Right cardiac atrium (tissue), 5 donors: ENCODE data around the gene MAP2K5. TPM values are rescaled to one million over a fixed set of nuclear protein-coding genes. Genes with fewer than 3 reads are reported as not detected.

ENCODE experiments used
- ATAC-seq, 2 donors: fragments of 200-7000 bp; cut with Tn5 transposase; one replicate each; pipeline versions ENCODE4 v1.8.0 to v1.9.1; 2020; ENCODE audit warnings: moderate library complexity in 2 of 2, mild to moderate bottlenecking in 1 of 2
- DNase-seq, 3 donors: peaks; one replicate each; pipeline ENCODE4 v3.0.0-alpha.2; 2020
- H3K27ac ChIP-seq: one replicate; pipeline ENCODE4 v1.5.1; 2013; ENCODE audit warnings: mild to moderate bottlenecking, low read length, control low read depth, moderate library complexity
- H3K27me3 ChIP-seq: one replicate; pipeline ENCODE4 v1.6.1; 2013; ENCODE audit not compliant: control insufficient read depth, insufficient read depth
- H3K4me1 ChIP-seq: one replicate; pipeline ENCODE4 v1.6.1; 2013; ENCODE audit warnings: low read length; ENCODE audit not compliant: control insufficient read depth, insufficient read depth
- H3K4me3 ChIP-seq: one replicate; pipeline ENCODE4 v1.5.1; 2013; ENCODE audit warnings: low read length, control low read depth
- H3K9me3 ChIP-seq: one replicate; pipeline ENCODE4 v1.6.1; 2013; ENCODE audit warnings: low read length; ENCODE audit not compliant: control insufficient read depth
- WGBS: extraction: QIAGEN DNeasy Blood & Tissue Kit; methylation state at CpG from one replicate; pipeline ENCODE4 v1.1.7; 2013; 5-methylcytosine and 5-hydroxymethylcytosine counted together
- intact Hi-C, 4 donors: fragments of 100-400 bp; cut with DNase I; formaldehyde crosslinking; loops; one replicate each; pipeline versions ENCODE4 v1.11.0 to v1.14.0; 2022 to 2023
- long read RNA-seq, 4 donors: library from polyadenylated mRNA; unstranded; transcript quantifications; one replicate each; pipeline ENCODE4 v2.0.0, GENCODE V29; 2020 to 2021
- polyA plus RNA-seq: library from polyadenylated mRNA; stranded (reverse); fragments of 200-250 nt; gene quantifications from one replicate; pipeline ENCODE4 v1.2.3, GENCODE V29; 2013
- total RNA-seq, 4 donors: library from RNA; stranded (reverse); fragmentation: NEBNext Ultra II Directional; extraction: Animal tissue kit (Norgen Biotek cat#: 25700); gene quantifications; one replicate each; pipeline ENCODE4 v1.2.1, GENCODE V29; 2021
- donor health status: healthy with polysubstance abuse.
- donor health status: DM: no; HTN: yes; CAD: no.
- donor health status: DM: no; HTN: no; CAD: no.
- donor health status: DM: no; HTN: yes; CAD: no; lungs with severe emphysema.
- donor health status: DM: yes; HTN: yes; CAD: no.

MAP2K5 gene
- 10 to 100 TPM; 12.5 to 16.6 (median 15.4) TPM for total RNA-seq
- polyA plus RNA-seq = 9.0 TPM
- long read RNA-seq, donor 1, transcript MAP2K5-201 (22 exons, 2,347 nt) = major isoform, 15 of 22 reads
- long read RNA-seq, donor 1, partial matches to known transcripts = 0 of 22 reads
- long read RNA-seq, donor 1, other reads (novel, unspliced or antisense) = 4 of 22 reads
- long read RNA-seq, donor 2, transcript MAP2K5-201 (22 exons, 2,347 nt) = major isoform, 9 of 11 reads
- long read RNA-seq, donor 2, partial matches to known transcripts = 0 of 11 reads
- long read RNA-seq, donor 2, other reads (novel, unspliced or antisense) = 2 of 11 reads
- long read RNA-seq, donor 3, transcript MAP2K5-201 (22 exons, 2,347 nt) = major isoform, 35 of 55 reads
- long read RNA-seq, donor 3, partial matches to known transcripts = 2 of 55 reads
- long read RNA-seq, donor 3, other reads (novel, unspliced or antisense) = 13 of 55 reads
- long read RNA-seq, donor 4, transcript MAP2K5-201 (22 exons, 2,347 nt) = major isoform, 6 of 7 reads
- long read RNA-seq, donor 4, partial matches to known transcripts = 1 of 7 reads
- long read RNA-seq, donor 4, other reads (novel, unspliced or antisense) = 0 of 7 reads

DNA sequence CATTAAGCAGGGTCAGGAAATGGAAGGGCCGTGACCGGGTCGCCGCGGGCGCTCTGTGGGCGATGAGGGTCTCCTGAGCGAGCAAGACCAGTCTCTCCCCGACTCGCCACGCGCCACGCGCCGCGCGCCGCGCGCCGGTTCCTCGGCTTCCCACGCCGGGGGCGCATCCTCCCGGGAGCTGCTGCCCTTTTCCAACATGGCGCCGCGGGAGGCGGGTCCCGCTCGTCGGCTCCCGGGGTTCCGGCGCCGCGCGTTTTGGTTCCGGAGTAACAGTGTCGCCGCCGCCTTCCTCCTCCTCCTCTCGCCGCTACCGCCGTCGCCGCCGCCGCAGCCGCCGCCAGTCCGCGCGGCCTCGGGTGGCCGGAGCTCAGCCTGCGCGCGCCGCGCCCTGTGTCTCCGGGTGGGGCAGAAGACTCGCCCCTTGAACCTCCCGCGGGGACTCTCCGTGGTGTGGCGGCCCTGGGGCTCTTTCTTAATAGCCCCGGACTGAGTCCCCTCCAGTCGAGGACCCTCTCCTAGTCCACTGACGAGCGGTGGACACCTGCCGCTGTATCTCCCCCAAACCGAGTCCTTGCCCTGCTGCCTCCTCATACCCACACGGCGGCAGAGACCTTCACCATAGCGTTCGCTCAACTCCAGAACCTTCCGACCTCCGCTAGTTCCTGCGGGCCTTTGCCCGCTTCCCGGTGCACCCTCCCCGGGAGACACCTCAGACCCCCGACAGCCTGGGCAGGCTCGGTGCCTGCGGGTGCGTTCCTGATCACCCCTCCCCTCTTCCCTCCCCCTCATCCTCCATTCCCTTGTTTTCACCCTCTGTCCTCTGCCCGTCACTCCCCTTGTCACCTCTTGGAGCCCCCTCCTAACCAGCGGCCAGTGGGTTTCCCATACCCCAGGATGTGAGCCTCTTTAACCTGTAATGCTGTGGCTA is at the start of gene MAP2K5:
Gene MAP2K5, plus strand, starts transcription at position 284 of the 928 bp plus-strand sequence. Its CDS starts 633 bp downstream, at position 917.
- H3K4me1 ChIP-seq = peaks cover 5% of the 10 kb centered on the region

GRCh38 chr15:67495585-67495984 is 46.9 kb upstream of the MAP2K5 start:
- Histone ChIP-seq H3K9me3 (no peaks in the 10 kb centered on the region), H3K27me3 (no peaks in the 10 kb centered on the region), H3K27ac (no peak overlapping the region), H3K4me1 (no peaks in the 10 kb centered on the region), H3K4me3 (no peak overlapping the region)
- intact Hi-C loops = no loop called here
- 100% methylated on average over 1 of the region's 1 CpG for WGBS
- no peak for ATAC-seq
- no peak for DNase-seq

More for the DNA sequence above, at the start of gene MAP2K5:
- peak; percentile 89 to 97 (median 95) for DNase-seq
- Histone ChIP-seq H3K27ac (peak within 1 kb of the TSS; percentile 89), H3K9me3 (no peaks in the 10 kb centered on the region), H3K27me3 (no peaks in the 10 kb centered on the region), H3K4me3 (peak within 1 kb of the TSS; percentile 95)
- peak; percentile 95 to 97 for ATAC-seq
- intact Hi-C loops = loop anchor here in 1 of 4 donors (10.0 kb wide), 1 partner anchor 292 kb away; no protein-coding TSS in a partner anchor
- WGBS = under 1% methylated on average over 85 of the region's 91 CpGs

DNA sequence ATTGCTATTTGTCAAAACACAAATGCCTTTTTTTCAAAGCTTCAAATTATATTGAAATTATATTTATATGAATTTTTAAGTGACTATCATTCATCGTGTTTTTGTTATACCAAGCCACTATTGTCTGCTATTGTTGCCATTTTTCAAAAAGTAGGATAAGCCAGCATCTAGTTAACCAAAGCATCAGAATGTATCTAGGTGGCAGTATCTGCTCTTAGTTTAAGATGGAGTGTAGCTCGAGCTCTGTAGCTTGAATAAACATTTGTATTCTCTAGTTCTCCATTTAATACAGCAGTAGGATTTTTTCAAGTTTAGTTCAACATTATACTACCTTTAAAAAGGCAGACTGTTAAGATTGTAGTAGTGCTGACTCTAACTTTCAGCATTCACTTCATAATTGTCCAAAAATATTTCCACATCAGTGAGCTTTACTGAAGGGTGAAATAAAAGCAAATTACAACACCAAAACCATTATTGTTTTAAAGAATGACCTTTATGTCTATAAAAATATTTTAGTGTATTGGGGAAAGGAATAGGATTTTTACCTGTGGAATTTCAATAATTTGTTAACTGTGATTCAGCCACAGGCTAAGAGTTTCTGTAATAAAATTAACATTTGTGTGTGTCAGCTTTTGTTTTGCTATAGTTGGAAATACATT is 41.2 kb upstream of the MAP2K5 start:
- H3K4me1 ChIP-seq = no peaks in the 10 kb centered on the region
- WGBS = 24% methylated on average over 2 of the region's 2 CpGs
- H3K27me3 ChIP-seq = no peaks in the 10 kb centered on the region
- no peak overlapping the region for H3K27ac ChIP-seq
- H3K9me3 ChIP-seq = no peaks in the 10 kb centered on the region
- peak in 1 of 2 donors; percentile 47 for ATAC-seq
- no peak overlapping the region for H3K4me3 ChIP-seq
- intact Hi-C loops = no loop called here
- no peak for DNase-seq

- no peaks in the 10 kb centered on the region for H3K4me1 ChIP-seq
- ATAC-seq = peak in 1 of 2 donors; percentile 64
- H3K9me3 ChIP-seq = no peaks in the 10 kb centered on the region
- no peak overlapping the region for H3K27ac ChIP-seq
- 59% methylated on average over 13 of the region's 13 CpGs for WGBS
- intact Hi-C loops = no loop called here
- H3K4me3 ChIP-seq = peak overlapping the region; percentile 32
- peak in 1 of 3 donors; percentile 34 for DNase-seq
- no peaks in the 10 kb centered on the region for H3K27me3 ChIP-seq
Observed at GRCh38 chr15:67501836-67502461, 40.6 kb upstream of the MAP2K5 start.

- H3K9me3 ChIP-seq = no peaks in the 10 kb centered on the region
- H3K4me3 ChIP-seq = no peak overlapping the region
- DNase-seq (no peak), ATAC-seq (no peak)
- no peaks in the 10 kb centered on the region for H3K27me3 ChIP-seq
- no peak overlapping the region for H3K27ac ChIP-seq
- H3K4me1 ChIP-seq = no peaks in the 10 kb centered on the region
- WGBS = 90% methylated on average over 6 of the region's 6 CpGs
- intact Hi-C loops = no loop called here
Observed at GRCh38 chr15:67504056-67504455, 38.4 kb upstream of the MAP2K5 start.

GRCh38 chr15:67504796-67505195 is 37.7 kb upstream of the MAP2K5 start:
- 90% methylated on average over 5 of the region's 5 CpGs for WGBS
- ATAC-seq (no peak), DNase-seq (no peak)
- Histone ChIP-seq H3K9me3 (no peaks in the 10 kb centered on the region), H3K27ac (no peak overlapping the region), H3K4me3 (no peak overlapping the region), H3K4me1 (no peaks in the 10 kb centered on the region), H3K27me3 (no peaks in the 10 kb centered on the region)
- intact Hi-C loops = no loop called here

DNA sequence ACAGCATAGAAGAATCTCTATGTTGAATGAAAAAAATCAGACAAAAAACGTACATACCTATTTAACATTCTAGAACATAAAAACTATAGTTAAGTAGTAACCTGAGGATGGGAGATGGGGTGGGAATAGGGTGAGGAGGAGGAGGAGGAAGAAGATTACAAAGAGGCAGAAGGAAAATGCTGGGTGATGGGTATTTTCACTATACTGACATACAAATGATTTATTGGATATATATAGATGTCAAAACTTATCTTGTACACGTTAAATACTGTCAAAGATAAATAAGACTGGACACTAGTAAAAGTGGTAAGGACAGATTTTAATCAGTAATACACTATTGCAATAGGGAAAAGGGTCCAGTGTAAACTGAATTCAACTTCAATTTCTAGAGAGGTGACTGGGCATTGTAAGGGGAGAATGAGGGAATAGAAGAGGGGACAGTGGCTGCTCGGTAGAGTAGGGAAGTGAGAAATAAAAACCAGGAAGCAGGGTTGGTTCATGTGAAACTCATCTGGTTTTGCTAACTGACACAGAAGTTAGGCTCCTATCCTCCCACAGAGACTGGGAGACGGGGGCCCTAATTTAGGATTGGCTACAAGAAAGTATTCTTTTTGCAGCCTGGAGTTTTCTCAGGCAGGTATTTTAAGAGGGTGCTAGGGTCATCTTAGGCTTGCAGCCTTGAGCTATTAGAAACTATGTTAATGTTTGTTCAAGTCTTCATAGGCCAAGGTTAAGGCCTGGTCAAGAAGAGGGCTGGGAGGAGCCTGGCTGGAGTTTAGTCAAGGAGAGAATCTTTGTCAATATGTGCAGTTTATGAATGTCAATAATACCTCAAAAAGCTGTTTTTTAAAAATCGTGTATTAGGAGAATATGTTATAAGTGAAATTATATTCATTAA is 36.6 kb upstream of the MAP2K5 start:
- WGBS = 77% methylated on average over 5 of the region's 5 CpGs
- no peaks in the 10 kb centered on the region for H3K9me3 ChIP-seq
- no peak overlapping the region for H3K4me3 ChIP-seq
- H3K27ac ChIP-seq = no peak overlapping the region
- intact Hi-C loops = no loop called here
- H3K27me3 ChIP-seq = no peaks in the 10 kb centered on the region
- DNase-seq = no peak
- no peaks in the 10 kb centered on the region for H3K4me1 ChIP-seq
- ATAC-seq = no peak

GRCh38 chr15:67506775-67507747 is 35.4 kb upstream of the MAP2K5 start:
- WGBS = 88% methylated on average over 11 of the region's 11 CpGs
- peak in 1 of 2 donors; percentile 29 for ATAC-seq
- H3K27me3 ChIP-seq = no peaks in the 10 kb centered on the region
- H3K9me3 ChIP-seq = no peaks in the 10 kb centered on the region
- no peak overlapping the region for H3K27ac ChIP-seq
- no peak for DNase-seq
- intact Hi-C loops = no loop called here
- H3K4me1 ChIP-seq = no peaks in the 10 kb centered on the region
- H3K4me3 ChIP-seq = no peak overlapping the region

- no peaks in the 10 kb centered on the region for H3K27me3 ChIP-seq
- no peaks in the 10 kb centered on the region for H3K9me3 ChIP-seq
- WGBS = 91% methylated on average over 3 of the region's 3 CpGs
- H3K27ac ChIP-seq = no peak overlapping the region
- no peak overlapping the region for H3K4me3 ChIP-seq
- no peak for DNase-seq
- no peak for ATAC-seq
- intact Hi-C loops = no loop called here
- no peaks in the 10 kb centered on the region for H3K4me1 ChIP-seq
Observed at GRCh38 chr15:67508407-67508806, 34.1 kb upstream of the MAP2K5 start.
